Measurements from ENCODE around the gene ZNF83.

The ZNF83 gene

DNA sequence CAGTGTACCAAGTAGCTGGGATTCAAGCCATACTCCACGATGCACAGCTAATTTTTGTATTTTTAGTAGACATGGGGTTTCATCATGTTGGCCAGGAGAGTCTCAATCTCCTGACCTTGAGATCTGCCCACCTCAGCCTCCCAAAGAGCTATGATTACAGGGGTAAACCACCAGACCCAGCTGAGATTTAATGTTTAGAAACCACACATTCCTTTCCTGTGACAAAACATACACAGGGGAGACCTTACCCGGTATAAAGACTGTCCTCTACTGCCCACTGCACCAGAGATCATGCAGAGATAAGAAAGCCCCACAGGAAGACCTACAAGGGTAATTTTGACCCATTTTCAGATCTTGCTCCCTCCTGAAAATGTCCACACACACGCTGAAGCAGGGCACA lies 22.8 kb upstream of the ZNF83 start:
- no peak for DNase-seq (ENCODE audit: low spot score)
- TF ChIP-seq, protein P1, sequence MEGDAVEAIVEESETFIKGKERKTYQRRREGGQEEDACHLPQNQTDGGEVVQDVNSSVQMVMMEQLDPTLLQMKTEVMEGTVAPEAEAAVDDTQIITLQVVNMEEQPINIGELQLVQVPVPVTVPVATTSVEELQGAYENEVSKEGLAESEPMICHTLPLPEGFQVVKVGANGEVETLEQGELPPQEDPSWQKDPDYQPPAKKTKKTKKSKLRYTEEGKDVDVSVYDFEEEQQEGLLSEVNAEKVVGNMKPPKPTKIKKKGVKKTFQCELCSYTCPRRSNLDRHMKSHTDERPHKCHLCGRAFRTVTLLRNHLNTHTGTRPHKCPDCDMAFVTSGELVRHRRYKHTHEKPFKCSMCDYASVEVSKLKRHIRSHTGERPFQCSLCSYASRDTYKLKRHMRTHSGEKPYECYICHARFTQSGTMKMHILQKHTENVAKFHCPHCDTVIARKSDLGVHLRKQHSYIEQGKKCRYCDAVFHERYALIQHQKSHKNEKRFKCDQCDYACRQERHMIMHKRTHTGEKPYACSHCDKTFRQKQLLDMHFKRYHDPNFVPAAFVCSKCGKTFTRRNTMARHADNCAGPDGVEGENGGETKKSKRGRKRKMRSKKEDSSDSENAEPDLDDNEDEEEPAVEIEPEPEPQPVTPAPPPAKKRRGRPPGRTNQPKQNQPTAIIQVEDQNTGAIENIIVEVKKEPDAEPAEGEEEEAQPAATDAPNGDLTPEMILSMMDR (IDR thresholded peaks at IDR 0.05; ENCODE audit: extremely low read depth, missing control alignments), result no peak

DNA sequence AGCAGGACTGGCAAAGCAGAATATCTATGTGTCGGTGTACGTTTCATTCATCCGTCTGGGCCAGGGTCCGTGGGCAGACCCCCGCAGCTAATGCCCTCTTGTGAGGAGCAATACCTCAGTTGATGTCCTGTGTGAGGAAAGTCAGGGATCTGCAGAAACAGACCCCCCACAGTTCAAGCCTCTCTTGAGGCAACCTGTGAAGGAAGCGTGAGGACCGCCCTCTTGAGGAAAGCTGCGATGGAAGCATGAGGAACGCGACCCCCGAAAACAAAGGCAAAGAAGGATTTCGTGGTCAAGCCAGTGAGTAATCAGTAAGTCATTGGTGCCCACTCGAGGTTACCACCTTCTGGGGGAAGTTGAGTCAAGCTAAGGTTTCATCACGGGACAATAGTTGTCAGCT lies 20.9 kb upstream of the ZNF83 start:
- TF ChIP-seq, protein P1 (IDR thresholded peaks at IDR 0.05; ENCODE audit: extremely low read depth, missing control alignments), result no peak
- no peak for DNase-seq (ENCODE audit: low spot score)

DNA sequence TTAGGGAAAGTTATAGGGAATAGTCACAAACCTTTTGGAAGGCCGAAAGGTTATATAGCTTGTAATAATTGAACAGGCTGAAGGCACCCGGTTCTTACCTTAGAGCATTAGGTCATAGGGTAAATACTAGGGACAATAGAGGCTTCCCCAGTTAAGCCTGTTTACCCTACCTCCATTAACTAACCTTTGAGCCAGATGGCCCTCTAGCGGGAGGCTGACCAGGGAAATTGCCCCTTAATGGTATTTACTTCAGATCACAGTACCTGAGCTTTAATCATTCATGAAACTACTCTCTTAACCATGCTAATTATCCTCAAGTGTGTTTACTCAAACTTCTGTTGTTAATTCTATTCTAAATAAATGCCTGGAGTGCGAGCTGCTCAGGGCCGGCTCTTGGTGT lies 20.4 kb upstream of the ZNF83 start:
- DNase-seq (ENCODE audit: low spot score), result no peak
- TF ChIP-seq, protein P1 (IDR thresholded peaks at IDR 0.05; ENCODE audit: extremely low read depth, missing control alignments), result no peak

DNA sequence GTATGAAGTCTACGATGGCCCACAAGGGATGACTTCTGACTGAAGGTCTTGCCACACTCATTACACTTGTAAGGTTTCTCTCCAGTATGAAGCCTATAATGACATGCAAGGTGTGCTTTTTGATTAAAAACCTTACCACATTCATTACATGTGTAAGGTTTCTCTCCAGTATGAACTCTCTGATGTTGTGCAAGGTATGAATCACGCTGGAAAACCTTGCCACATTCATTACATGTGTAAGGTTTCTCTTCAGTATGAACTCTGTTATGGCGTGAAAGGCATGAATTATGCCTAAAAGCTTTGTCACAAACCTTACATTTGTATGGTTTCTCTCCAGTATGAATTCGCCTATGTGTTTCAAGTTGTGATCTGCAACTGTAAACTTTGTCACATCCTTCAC lies 15.0 kb upstream of the ZNF83 start:
- DNase-seq (ENCODE audit: low spot score), result no peak
- TF ChIP-seq, protein P1 (IDR thresholded peaks at IDR 0.05; ENCODE audit: extremely low read depth, missing control alignments), result no peak

DNA sequence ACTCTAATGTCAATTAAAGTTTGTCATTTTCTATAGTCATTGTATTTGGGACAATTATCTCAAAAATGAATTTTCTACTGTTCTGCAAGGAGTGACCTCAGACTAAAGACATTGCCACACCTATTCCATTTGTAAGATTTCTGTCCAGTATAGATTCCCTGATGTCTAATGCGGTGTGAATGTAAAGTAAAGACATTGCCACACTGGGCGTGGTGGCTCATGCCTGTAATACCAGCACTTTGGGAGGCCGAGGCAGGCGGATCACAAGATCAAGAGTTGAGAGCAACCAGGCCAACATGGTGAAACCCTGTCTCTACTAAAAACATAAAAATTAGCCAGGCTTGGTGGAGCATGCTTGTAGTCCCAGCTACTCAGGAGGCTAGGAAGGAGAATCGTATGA lies 13.8 kb upstream of the ZNF83 start:
- DNase-seq (ENCODE audit: low spot score), result no peak
- TF ChIP-seq, protein P1 (IDR thresholded peaks at IDR 0.05; ENCODE audit: extremely low read depth, missing control alignments), result no peak

DNA sequence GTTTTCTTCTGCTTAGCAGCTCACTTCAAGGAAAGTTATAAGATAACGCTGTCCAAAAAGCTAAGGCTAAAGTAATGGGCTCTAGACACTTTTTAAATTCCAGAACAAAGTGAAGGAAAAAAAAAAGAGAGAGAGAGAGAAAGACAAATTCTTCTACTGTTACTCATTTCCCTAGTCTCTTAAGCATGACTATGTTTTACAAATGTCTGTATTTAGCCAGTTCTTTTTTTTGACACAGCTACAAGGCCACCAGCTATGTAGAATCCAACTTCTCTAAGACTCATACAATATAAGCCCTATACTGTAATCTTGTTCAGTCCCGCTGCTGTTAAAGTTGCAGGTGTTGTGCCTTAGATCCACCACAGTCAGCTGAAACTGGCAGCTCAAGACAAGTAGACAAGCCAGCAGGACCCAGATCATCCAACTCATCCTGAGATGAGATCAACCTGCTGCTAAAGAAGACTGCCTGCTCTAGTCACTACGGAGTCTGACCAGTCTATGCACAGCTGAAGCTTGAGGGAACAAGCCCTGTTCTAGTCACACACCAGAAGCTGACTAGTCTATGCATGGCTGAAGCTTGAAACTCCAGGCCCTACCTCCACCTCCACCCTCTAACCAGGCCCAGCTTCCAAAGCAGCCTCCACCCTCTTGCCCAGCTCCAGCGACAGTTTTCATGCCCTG lies 10.3 kb upstream of the ZNF83 start:
- DNase-seq (ENCODE audit: low spot score), result no peak
- TF ChIP-seq, protein P1 (IDR thresholded peaks at IDR 0.05; ENCODE audit: extremely low read depth, missing control alignments), result no peak

DNA sequence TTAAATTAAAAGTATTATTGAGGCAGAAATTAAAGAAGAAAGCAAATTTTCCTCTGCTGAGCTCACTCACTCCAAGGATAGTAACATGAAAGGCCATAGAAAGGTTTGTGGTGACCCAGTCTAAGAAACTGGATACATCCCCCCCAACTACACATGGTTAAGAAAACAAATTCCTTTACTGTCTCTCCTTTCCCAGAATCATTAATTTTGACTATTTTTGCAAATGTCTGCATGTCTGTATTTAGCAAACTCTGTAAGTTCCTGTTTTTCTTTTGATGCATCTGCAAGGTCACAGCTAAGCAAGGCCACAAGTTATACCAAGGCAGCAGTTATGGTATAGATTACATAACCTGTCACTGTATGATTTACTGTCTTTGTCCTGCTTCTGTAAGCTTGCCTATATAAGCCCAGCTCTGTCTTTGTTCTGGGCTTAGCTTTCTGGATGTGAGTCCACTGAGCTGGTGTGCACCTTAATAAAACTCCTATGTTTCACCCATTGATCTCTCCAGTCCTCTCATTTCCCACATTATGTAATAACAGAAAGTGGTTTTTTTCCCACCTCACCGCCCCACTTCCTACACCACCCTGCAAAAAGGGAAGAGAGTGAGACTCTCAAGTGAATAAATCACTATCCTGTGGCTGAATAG lies 8.5 kb upstream of the ZNF83 start:
- no peak for DNase-seq (ENCODE audit: low spot score)
- TF ChIP-seq, protein P1 (IDR thresholded peaks at IDR 0.05; ENCODE audit: extremely low read depth, missing control alignments), result no peak

Data from GM20000 (cell line).